ENCODE data around the gene TMEM183A. TPM values are rescaled to one million over a fixed set of nuclear protein-coding genes. Genes with fewer than 3 reads are reported as not detected.

The TMEM183A gene
- total and polyA plus RNA-seq, 8 donors = 54.0 to 74.2 (median 68.8) TPM

- ATAC-seq (peak; percentile 21), DNase-seq (no peak)
- no peaks in the 10 kb centered on the region for H3K27me3 ChIP-seq
- no peaks in the 10 kb centered on the region for H3K9me3 ChIP-seq
- H3K27ac ChIP-seq = peak overlapping the region; percentile 84 to 89
- H3K36me3 ChIP-seq = peaks cover 0 to 25% of the 10 kb centered on the region in 2 donors
- H3K4me3 ChIP-seq = peak overlapping the region; percentile 76 to 81
- intact Hi-C loops (cut with DNase I) = no loop called here
- peaks cover 11 to 50% of the 10 kb centered on the region in 2 donors for H3K4me1 ChIP-seq
- TF ChIP-seq CTCF (IDR thresholded peaks at IDR 0.05) = no peak
Measured at GRCh38 chr1:202967684-202968281, 39.4 kb upstream of the TMEM183A start.

GRCh38 chr1:202968351-202968750 is 38.8 kb upstream of the TMEM183A start:
- H3K4me3 ChIP-seq = peak overlapping the region in 1 of 2 donors; percentile 76
- intact Hi-C loops (cut with DNase I) = no loop called here

GRCh38 chr1:202968895-202969295 is 38.3 kb upstream of the TMEM183A start:
- peaks cover 0 to 14% of the 10 kb centered on the region in 2 donors for H3K36me3 ChIP-seq
- ATAC-seq = peak; percentile 61
- intact Hi-C loops (cut with DNase I) = no loop called here
- no peak overlapping the region for H3K4me3 ChIP-seq
- peak; percentile 51 to 72 for TF ChIP-seq CTCF (IDR thresholded peaks at IDR 0.05)
- H3K4me1 ChIP-seq = peaks cover 11 to 50% of the 10 kb centered on the region in 2 donors
- H3K27ac ChIP-seq = peak overlapping the region in 1 of 2 donors; percentile 89
- peak in 2 of 4 donors; percentile 57 to 64 for DNase-seq
- H3K9me3 ChIP-seq = no peaks in the 10 kb centered on the region
- no peaks in the 10 kb centered on the region for H3K27me3 ChIP-seq

More at GRCh38 chr1:202968351-202968750, 38.8 kb upstream of the TMEM183A start:
- DNase-seq (no peak), ATAC-seq (no peak)
- no peaks in the 10 kb centered on the region for H3K9me3 ChIP-seq
- peaks cover 0 to 19% of the 10 kb centered on the region in 2 donors for H3K36me3 ChIP-seq
- H3K27ac ChIP-seq = peak overlapping the region; percentile 84 to 89
- TF ChIP-seq CTCF (IDR thresholded peaks at IDR 0.05) = no peak
- no peaks in the 10 kb centered on the region for H3K27me3 ChIP-seq
- peaks cover 11 to 50% of the 10 kb centered on the region in 2 donors for H3K4me1 ChIP-seq

- Histone ChIP-seq H3K4me3 (no peak overlapping the region), H3K4me1 (peaks cover 3 to 40% of the 10 kb centered on the region in 2 donors), H3K36me3 (no peaks in the 10 kb centered on the region), H3K9me3 (no peaks in the 10 kb centered on the region), H3K27ac (no peak overlapping the region), H3K27me3 (no peaks in the 10 kb centered on the region)
- DNase-seq = no peak
- no peak for ATAC-seq
- intact Hi-C loops (cut with DNase I) = no loop called here
- no peak for TF ChIP-seq CTCF (IDR thresholded peaks at IDR 0.05)
Measured at GRCh38 chr1:202972046-202972445, 35.1 kb upstream of the TMEM183A start.

GRCh38 chr1:202974856-202975255 is 32.3 kb upstream of the TMEM183A start:
- Histone ChIP-seq H3K27ac (no peak overlapping the region), H3K36me3 (no peaks in the 10 kb centered on the region), H3K4me3 (no peak overlapping the region), H3K27me3 (no peaks in the 10 kb centered on the region), H3K4me1 (peaks cover 0 to 17% of the 10 kb centered on the region in 2 donors), H3K9me3 (no peaks in the 10 kb centered on the region)
- no peak for DNase-seq
- TF ChIP-seq CTCF (IDR thresholded peaks at IDR 0.05) = no peak
- no peak for ATAC-seq
- intact Hi-C loops (cut with DNase I) = no loop called here
